ENCODE data around the gene NEK7. TPM values are rescaled to one million over a fixed set of nuclear protein-coding genes. Genes with fewer than 3 reads are reported as not detected.

Gene NEK7
- total and polyA plus RNA-seq, 2 experiments from 2014 or later, result 700 to 1,186 TPM

GRCh38 chr1:198203434-198203833 lies 46.6 kb downstream of the NEK7 start:
- H3K4me3 ChIP-seq, result no peak overlapping the region
- H3K9ac ChIP-seq, result no peak overlapping the region
- 62 to 71% methylated on average over 1 of the region's 1 CpG for WGBS, 2 experiments (ENCODE audit: low coverage in 1 of 2, low lambda C conversion rate in 2 of 2, missing lambda C conversion rate in 2 of 2)
- H3K27ac ChIP-seq, result 0 out of 2 replicates have a peak overlapping the region, but pooled peaks have one; percentile 21
- peaks cover 95% of the 10 kb centered on the region for H3F3A ChIP-seq (ENCODE audit: insufficient read depth)
- H2AFZ ChIP-seq, result no peak overlapping the region
- DNase-seq, result peak; percentile 23
- H4K20me1 ChIP-seq (ENCODE audit: insufficient read depth), result peaks cover 75% of the 10 kb centered on the region; the same call in 1 of the 2 replicates
- H3K4me1 ChIP-seq (ENCODE audit: insufficient read depth), result peaks cover 70% of the 10 kb centered on the region
- in situ Hi-C loops (cut with MboI), result no loop called here
- no peaks in the 10 kb centered on the region for H3K9me2 ChIP-seq (ENCODE audit: insufficient read depth)
- H3K4me2 ChIP-seq (ENCODE audit: unreplicated experiment), result no peak overlapping the region
- peaks cover 100% of the 10 kb centered on the region for H3K79me2 ChIP-seq (ENCODE audit: insufficient read depth)
- H3K27me3 ChIP-seq (replicated peaks; ENCODE audit: insufficient read depth), result no peaks in the 10 kb centered on the region
- H3K36me3 ChIP-seq (ENCODE audit: low read depth), result peaks cover 5% of the 10 kb centered on the region; the same call in 1 of the 2 replicates
- H3K9me3 ChIP-seq (ENCODE audit: low read depth), result no peaks in the 10 kb centered on the region
- no peak for TF ChIP-seq EZH2phosphoT487 (IDR thresholded peaks at IDR 0.05; ENCODE audit: insufficient read depth, low read depth)
- TF ChIP-seq EZH2 (IDR thresholded peaks at IDR 0.05; ENCODE audit: insufficient read depth, poor library complexity, severe bottlenecking), result no peak

GRCh38 chr1:198205016-198205684 lies 48.4 kb downstream of the NEK7 start:
- Histone ChIP-seq H3K9me3 (ENCODE audit: low read depth) (no peaks in the 10 kb centered on the region), H3K4me1 (ENCODE audit: insufficient read depth) (peaks cover 64% of the 10 kb centered on the region), H4K20me1 (ENCODE audit: insufficient read depth) (peaks cover 65% of the 10 kb centered on the region; the same call in 1 of the 2 replicates), H3K9me2 (ENCODE audit: insufficient read depth) (no peaks in the 10 kb centered on the region), H3K4me2 (ENCODE audit: unreplicated experiment) (no peak overlapping the region), H3F3A (ENCODE audit: insufficient read depth) (peaks cover 87% of the 10 kb centered on the region), H3K4me3 (no peak overlapping the region), H3K36me3 (ENCODE audit: low read depth) (peaks cover 5% of the 10 kb centered on the region; the same call in 1 of the 2 replicates), H3K27me3 (replicated peaks; ENCODE audit: insufficient read depth) (no peaks in the 10 kb centered on the region), H3K9ac (no peak overlapping the region), H2AFZ (no peak overlapping the region), H3K27ac (0 out of 2 replicates have a peak overlapping the region, but pooled peaks have one; percentile 0), H3K79me2 (ENCODE audit: insufficient read depth) (peaks cover 100% of the 10 kb centered on the region)
- TF ChIP-seq EZH2 (IDR thresholded peaks at IDR 0.05; ENCODE audit: insufficient read depth, poor library complexity, severe bottlenecking) (no peak), EZH2phosphoT487 (IDR thresholded peaks at IDR 0.05; ENCODE audit: insufficient read depth, low read depth) (no peak)
- in situ Hi-C loops (cut with MboI), result no loop called here
- WGBS, 2 experiments (ENCODE audit: low coverage in 1 of 2, low lambda C conversion rate in 2 of 2, missing lambda C conversion rate in 2 of 2), result 60 to 62% methylated on average over 5 of the region's 5 CpGs
- peak; percentile 23 for DNase-seq

- peaks cover 100% of the 10 kb centered on the region for H3K79me2 ChIP-seq (ENCODE audit: insufficient read depth)
Observed at GRCh38 chr1:198206292-198206691, 49.5 kb downstream of the NEK7 start.

GRCh38 chr1:198211696-198212095 lies 54.9 kb downstream of the NEK7 start:
- no peak overlapping the region for H2AFZ ChIP-seq
- peaks cover 100% of the 10 kb centered on the region for H3K79me2 ChIP-seq (ENCODE audit: insufficient read depth)
- no peaks in the 10 kb centered on the region for H3K27me3 ChIP-seq (replicated peaks; ENCODE audit: insufficient read depth)
- no peak overlapping the region for H3K9ac ChIP-seq
- peaks cover 11% of the 10 kb centered on the region; the same call in 1 of the 2 replicates for H4K20me1 ChIP-seq (ENCODE audit: insufficient read depth)
- peaks cover 46% of the 10 kb centered on the region for H3K36me3 ChIP-seq (ENCODE audit: low read depth)
- no peak for DNase-seq
- H3K4me1 ChIP-seq (ENCODE audit: insufficient read depth), result peaks cover 29% of the 10 kb centered on the region
- no peaks in the 10 kb centered on the region for H3K9me3 ChIP-seq (ENCODE audit: low read depth)
- no peaks in the 10 kb centered on the region; the same call in 1 of the 2 replicates for H3K9me2 ChIP-seq (ENCODE audit: insufficient read depth)
- WGBS, 2 experiments (ENCODE audit: low coverage in 1 of 2, low lambda C conversion rate in 2 of 2, missing lambda C conversion rate in 2 of 2), result 98 to 99% methylated on average over 10 to 11 of the region's 11 CpGs
- no peak for TF ChIP-seq EZH2 (IDR thresholded peaks at IDR 0.05; ENCODE audit: insufficient read depth, poor library complexity, severe bottlenecking)
- no peak for TF ChIP-seq EZH2phosphoT487 (IDR thresholded peaks at IDR 0.05; ENCODE audit: insufficient read depth, low read depth)
- no peak overlapping the region for H3K27ac ChIP-seq
- no peak overlapping the region for H3K4me3 ChIP-seq
- H3F3A ChIP-seq (ENCODE audit: insufficient read depth), result peaks cover 83% of the 10 kb centered on the region
- H3K4me2 ChIP-seq (ENCODE audit: unreplicated experiment), result no peak overlapping the region
- in situ Hi-C loops (cut with MboI), result no loop called here

More at GRCh38 chr1:198206292-198206691, 49.5 kb downstream of the NEK7 start:
- Histone ChIP-seq H3K27me3 (replicated peaks; ENCODE audit: insufficient read depth) (no peaks in the 10 kb centered on the region), H3K4me3 (no peak overlapping the region), H3K9me3 (ENCODE audit: low read depth) (no peaks in the 10 kb centered on the region), H3K9ac (no peak overlapping the region), H3K4me1 (ENCODE audit: insufficient read depth) (peaks cover 57% of the 10 kb centered on the region), H3K9me2 (ENCODE audit: insufficient read depth) (no peaks in the 10 kb centered on the region), H4K20me1 (ENCODE audit: insufficient read depth) (peaks cover 56% of the 10 kb centered on the region; the same call in 1 of the 2 replicates), H2AFZ (no peak overlapping the region), H3K36me3 (ENCODE audit: low read depth) (peaks cover 9% of the 10 kb centered on the region), H3K27ac (no peak overlapping the region), H3K4me2 (ENCODE audit: unreplicated experiment) (peak overlapping the region; percentile 4), H3F3A (ENCODE audit: insufficient read depth) (peaks cover 84% of the 10 kb centered on the region)
- TF ChIP-seq EZH2 (IDR thresholded peaks at IDR 0.05; ENCODE audit: insufficient read depth, poor library complexity, severe bottlenecking), result no peak
- TF ChIP-seq EZH2phosphoT487 (IDR thresholded peaks at IDR 0.05; ENCODE audit: insufficient read depth, low read depth), result no peak
- no peak for DNase-seq
- 74 to 85% methylated on average over 3 of the region's 3 CpGs for WGBS, 2 experiments (ENCODE audit: low coverage in 1 of 2, low lambda C conversion rate in 2 of 2, missing lambda C conversion rate in 2 of 2)
- in situ Hi-C loops (cut with MboI), result no loop called here

Data from GM23248 (cell line).